Heart left ventricle (tissue), 16 donors: Measurements from ENCODE around the gene LINGO1. TPM values are rescaled to one million over a fixed set of nuclear protein-coding genes. Genes with fewer than 3 reads are reported as not detected.

Experiments used
- ATAC-seq, 4 donors: fragments of 200-7000 bp; cut with Tn5 transposase; one replicate each; pipeline ENCODE4 v1.9.1; 2020 to 2022; ENCODE audit warnings: moderate library complexity in 4 of 4, mild to moderate bottlenecking in 3 of 4, moderate number of reproducible peaks in 1 of 4
- DNase-seq, 5 donors: peaks; one replicate each; pipeline ENCODE4 v3.0.0-alpha.2; 2020
- H3K27ac ChIP-seq, 12 donors: fragments of 200-600 bp; sonication (generic) in 4 of 12; one replicate each; pipeline versions ENCODE4 v1.5.0 to v1.8.0; 2016 to 2022; ENCODE audit warnings: mild to moderate bottlenecking in 2 of 12
- H3K27me3 ChIP-seq, 9 donors: fragments of 200-600 bp; sonication (generic) in 2 of 9; one replicate each; pipeline versions ENCODE4 v1.5.1 to v1.8.0; 2016 to 2022; ENCODE audit warnings: mild to moderate bottlenecking in 3 of 9
- H3K36me3 ChIP-seq, 9 donors: fragments of 200-600 bp; sonication (generic) in 2 of 9; one replicate each; pipeline versions ENCODE4 v1.5.0 to v1.8.0; 2018 to 2022; ENCODE audit warnings: mild to moderate bottlenecking in 2 of 9
- H3K4me1 ChIP-seq, 12 donors: fragments of 200-600 bp; sonication (generic) in 4 of 12; one replicate each; pipeline versions ENCODE4 v1.5.0 to v1.8.0; 2016 to 2022; ENCODE audit warnings: mild to moderate bottlenecking in 3 of 12
- H3K4me3 ChIP-seq, 12 donors: fragments of 200-600 bp; sonication (generic) in 4 of 12; one replicate each; pipeline versions ENCODE4 v1.5.0 to v1.8.0; 2017 to 2022; ENCODE audit warnings: mild to moderate bottlenecking in 9 of 12, moderate library complexity in 4 of 12
- H3K9me3 ChIP-seq, 12 donors: fragments of 200-600 bp; sonication (generic) in 4 of 12; one replicate each; pipeline versions ENCODE4 v1.5.0 to v1.8.0; 2016 to 2022; ENCODE audit warnings: mild to moderate bottlenecking in 1 of 12
- CTCF ChIP-seq, 12 donors: fragments of 200-600 bp; sonication (generic) in 4 of 12; IDR thresholded peaks; one replicate each; pipeline versions ENCODE4 v1.5.0 to v1.8.0; 2018 to 2022; ENCODE audit warnings: antibody characterized with exemption in 12 of 12, mild to moderate bottlenecking in 5 of 12
- POLR2A ChIP-seq, 2 donors: fragments of 450-650 bp; IDR thresholded peaks; one replicate each; pipeline ENCODE4 v1.6.1; 2017; ENCODE audit warnings: antibody characterized with exemption in 2 of 2, mild to moderate bottlenecking in 2 of 2, moderate library complexity in 2 of 2
- WGBS, 4 donors: extraction: QIAGEN DNeasy Blood & Tissue Kit in 2 of 4; methylation state at CpG; one replicate each; pipeline versions ENCODE4 v1.1.5 to v1.1.7; 2013 to 2018; 5-methylcytosine and 5-hydroxymethylcytosine counted together
- intact Hi-C, 10 donors: fragments of 100-400 bp; cut with DNase I; formaldehyde crosslinking; loops; one replicate each; pipeline versions ENCODE4 v1.11.1 to v1.14.2; 2022
- polyA plus RNA-seq, 2 donors: library from polyadenylated mRNA; stranded (reverse); fragments of 200-250 nt; gene quantifications; one replicate each; pipeline ENCODE4 v1.2.3, GENCODE V29; 2013
- total RNA-seq, 9 donors: library from RNA; depleted of rRNA in 2 of 9; stranded (reverse); fragments of >200 nt in 2 of 9; fragmentation: NEBNext Ultra II Directional in 3 of 9; extraction: Animal tissue kit (Norgen Biotek cat#: 25700) in 3 of 9; gene quantifications; one replicate each; pipeline versions ENCODE4 v1.1.0 to v1.2.4, GENCODE V29; 2016 to 2023
- donor health status: ischemic (EF 13 %, LVEDD 7.1; RV severe dilation, severe dysfunction).
- donor health status: healthy with polysubstance abuse.
- donor health status: DM: no; HTN: yes; CAD: no.
- donor health status: DM: no; HTN: no; CAD: no.
- donor health status: ischemic (EF 25% LVEDD 6.9; RV normal size, moderate dysfunction).
- donor health status: ischemic (EF 25% LVEDD 5.7; RV mildly dilated, moderate dysfunction).
- donor health status: healthy.
- donor health status: DM: yes; HTN: yes; CAD: no.
- donor health status: ischemic (EF 35%, LVEDD 5.7; RV mildly dilated, moderate dysfunction).
- donor health status: nonischemic (EF 11% LVEDD 7.7; RV severe dilation, severe dysfunction).
- donor health status: DM: yes; HTN: yes; CAD: no.
- donor health status: PGD.
- donor health status: ischemic (EF 29% LVEDD 5.4; RV normal size, mild dysfunction).
- donor health status: nonischemic (EF 23%, LVEDD 6.1; RV moderate dilation, normal function).

Gene LINGO1
- total and polyA plus RNA-seq, 11 donors: 0.49 to 4.0 (median 1.7) TPM

GRCh38 chr15:77602800-77603199 is 29.9 kb downstream of the LINGO1 start:
- WGBS, 4 donors: 95 to 100% (median 98%) methylated on average over 1 of the region's 1 CpG

GRCh38 chr15:77599899-77600298 is 32.8 kb downstream of the LINGO1 start:
- Histone ChIP-seq H3K36me3 (no peaks in the 10 kb centered on the region), H3K27me3 (no peaks in the 10 kb centered on the region), H3K4me1 (peaks cover 0 to 12% (median 0%) of the 10 kb centered on the region in 12 donors), H3K9me3 (no peaks in the 10 kb centered on the region), H3K27ac (peak overlapping the region in 8 of 12 donors; percentile 11 to 82 (median 50)), H3K4me3 (peak overlapping the region in 1 of 12 donors; percentile 8)
- ATAC-seq (peak; percentile 82 to 89 (median 86)), DNase-seq (peak in 4 of 5 donors; percentile 42 to 79 (median 73))
- WGBS, 4 donors: 61 to 83% (median 70%) methylated on average over 5 of the region's 5 CpGs
- intact Hi-C loops: no loop called here
- no peak for TF ChIP-seq POLR2A (IDR thresholded peaks at IDR 0.05)
- TF ChIP-seq CTCF (IDR thresholded peaks at IDR 0.05): no peak

More at GRCh38 chr15:77602800-77603199, 29.9 kb downstream of the LINGO1 start:
- ATAC-seq (no peak), DNase-seq (no peak)
- Histone ChIP-seq H3K9me3 (no peaks in the 10 kb centered on the region), H3K27me3 (no peaks in the 10 kb centered on the region), H3K27ac (no peak overlapping the region), H3K4me3 (no peak overlapping the region), H3K4me1 (peaks cover 0 to 32% (median 12%) of the 10 kb centered on the region in 12 donors), H3K36me3 (no peaks in the 10 kb centered on the region)
- intact Hi-C loops: no loop called here
- TF ChIP-seq POLR2A (IDR thresholded peaks at IDR 0.05): no peak
- no peak for TF ChIP-seq CTCF (IDR thresholded peaks at IDR 0.05)

- H3K9me3 ChIP-seq: no peaks in the 10 kb centered on the region
- DNase-seq: no peak
- H3K4me1 ChIP-seq: peaks cover 0 to 12% (median 0%) of the 10 kb centered on the region in 12 donors
- peak in 2 of 4 donors; percentile 11 to 19 for ATAC-seq
- H3K36me3 ChIP-seq: no peaks in the 10 kb centered on the region
- WGBS, 4 donors: 66 to 86% (median 78%) methylated on average over 14 of the region's 14 CpGs
- H3K4me3 ChIP-seq: peak overlapping the region in 1 of 12 donors; percentile 8
- H3K27me3 ChIP-seq: no peaks in the 10 kb centered on the region
- TF ChIP-seq POLR2A (IDR thresholded peaks at IDR 0.05): no peak
- no peak for TF ChIP-seq CTCF (IDR thresholded peaks at IDR 0.05)
- intact Hi-C loops: no loop called here
- peak overlapping the region in 10 of 12 donors; percentile 11 to 82 (median 48) for H3K27ac ChIP-seq
These were observed 33.4 kb downstream of the LINGO1 start for GRCh38 chr15:77599357-77599756.

GRCh38 chr15:77598644-77599043 is 34.1 kb downstream of the LINGO1 start:
- H3K36me3 ChIP-seq: no peaks in the 10 kb centered on the region
- intact Hi-C loops: no loop called here
- no peaks in the 10 kb centered on the region for H3K27me3 ChIP-seq
- peak overlapping the region in 1 of 12 donors; percentile 82 for H3K27ac ChIP-seq
- peaks cover 0 to 12% (median 0%) of the 10 kb centered on the region in 12 donors for H3K4me1 ChIP-seq
- no peak overlapping the region for H3K4me3 ChIP-seq
- DNase-seq (no peak), ATAC-seq (no peak)
- TF ChIP-seq POLR2A (IDR thresholded peaks at IDR 0.05): no peak
- no peak for TF ChIP-seq CTCF (IDR thresholded peaks at IDR 0.05)
- WGBS, 4 donors: 84 to 98% (median 96%) methylated on average over 5 of the region's 5 CpGs
- H3K9me3 ChIP-seq: no peaks in the 10 kb centered on the region
